Neural cell (in vitro differentiated cells): ENCODE measurements around the gene ELAC1. TPM values are rescaled to one million over a fixed set of nuclear protein-coding genes. Genes with fewer than 3 reads are reported as not detected.

ENCODE experiments used
- H2AFZ ChIP-seq: fragments of 200-600, 300-800 bp; sonication (generic), shearing (Covaris generic); 2 replicates; pipeline ENCODE4 v1.6.0; 2014; ENCODE audit warnings: low read depth, mild to moderate bottlenecking, antibody characterized with exemption, low read length, moderate library complexity
- H3F3A ChIP-seq: fragments of 200-600 bp; shearing (Covaris generic); 2 replicates; pipeline ENCODE4 v1.6.1; 2016; ENCODE audit warnings: mild to moderate bottlenecking, moderate library complexity, mixed read lengths, antibody characterized with exemption, low read length; ENCODE audit not compliant: insufficient read depth, poor library complexity, severe bottlenecking
- H3K27ac ChIP-seq: fragments of 200-600, 300-800 bp; sonication (generic), shearing (Covaris generic); 2 replicates; pipeline ENCODE4 v1.5.1; 2014; ENCODE audit warnings: mild to moderate bottlenecking, low read length, moderate library complexity
- H3K27me3 ChIP-seq: fragments of 300-800, 200-600 bp; sonication (generic), shearing (Covaris generic); 2 replicates; pipeline ENCODE4 v1.6.0; 2014; ENCODE audit warnings: mild to moderate bottlenecking, low read depth, low read length, moderate library complexity; ENCODE audit not compliant: insufficient read depth
- H3K36me3 ChIP-seq: fragments of 300-800, 200-600 bp; sonication (generic), shearing (Covaris generic); 2 replicates; pipeline ENCODE4 v1.5.1; 2014; ENCODE audit warnings: mild to moderate bottlenecking, antibody characterized with exemption, low read length, moderate library complexity; ENCODE audit not compliant: insufficient read depth
- H3K4me2 ChIP-seq: fragments of 300-800, 200-600 bp; sonication (generic), shearing (Covaris generic); 2 replicates; pipeline ENCODE4 v1.6.0; 2014; ENCODE audit warnings: mild to moderate bottlenecking, low read length
- H3K4me3 ChIP-seq: fragments of 300-800, 200-600 bp; sonication (generic), shearing (Covaris generic); 2 replicates; pipeline ENCODE4 v1.5.1; 2014; ENCODE audit warnings: mild to moderate bottlenecking, low read length, moderate library complexity
- H3K79me2 ChIP-seq: fragments of 200-600 bp; shearing (Covaris generic); replicated peaks from 2 replicates; pipeline ENCODE4 v1.6.0; 2014; ENCODE audit warnings: mild to moderate bottlenecking, low read length, moderate library complexity; ENCODE audit not compliant: insufficient read depth
- H3K9ac ChIP-seq: fragments of 300-800, 200-600 bp; sonication (generic), shearing (Covaris generic); 2 replicates; pipeline ENCODE4 v1.6.1; 2016; ENCODE audit warnings: mild to moderate bottlenecking, low read length, mixed read lengths
- H3K9me2 ChIP-seq: fragments of 200-600 bp; shearing (Covaris generic); 2 replicates; pipeline ENCODE4 v1.6.1; 2016; ENCODE audit warnings: mild to moderate bottlenecking, low read length, mixed read lengths; ENCODE audit not compliant: insufficient read depth
- H3K9me3 ChIP-seq: fragments of 200-600, 300-800 bp; sonication (generic), shearing (Covaris generic); 2 replicates; pipeline ENCODE4 v1.6.1; 2016; ENCODE audit warnings: mild to moderate bottlenecking, mixed run types, low read length, moderate library complexity, mixed read lengths
- H4K20me1 ChIP-seq: fragments of 200-600 bp; shearing (Covaris generic); 2 replicates; pipeline ENCODE4 v1.6.1; 2016; ENCODE audit warnings: mild to moderate bottlenecking, mixed run types; ENCODE audit not compliant: insufficient read depth
- CTCF ChIP-seq: fragments of 450-650 bp; IDR thresholded peaks from 2 replicates; pipeline ENCODE4 v1.5.1; 2014; ENCODE audit warnings: antibody characterized with exemption, mild to moderate bottlenecking, moderate library complexity; ENCODE audit not compliant: poor library complexity, severe bottlenecking
- EP300 ChIP-seq: fragments of 450-650 bp; conservative IDR thresholded peaks from 2 replicates; pipeline ENCODE4 v1.6.1; 2014; ENCODE audit warnings: antibody characterized with exemption, mild to moderate bottlenecking, moderate library complexity; ENCODE audit not compliant: poor library complexity, severe bottlenecking
- EZH2 ChIP-seq: fragments of 200-600, 300-800 bp; shearing (Covaris generic), sonication (generic); IDR thresholded peaks from 2 replicates; pipeline ENCODE4 v1.6.1; 2014; ENCODE audit warnings: antibody characterized with exemption, low read length, borderline replicate concordance, mild to moderate bottlenecking; ENCODE audit not compliant: insufficient read depth, poor library complexity, severe bottlenecking
- MXI1 ChIP-seq: fragments of 450-650 bp; conservative IDR thresholded peaks from 2 replicates; pipeline ENCODE4 v1.6.1; 2014; ENCODE audit warnings: antibody characterized with exemption, mild to moderate bottlenecking; ENCODE audit not compliant: poor library complexity, severe bottlenecking
- POLR2AphosphoS5 ChIP-seq: IDR thresholded peaks from 2 replicates; pipeline ENCODE4 v1.6.1; 2012
- RAD21 ChIP-seq: fragments of 450-650 bp; conservative IDR thresholded peaks from 2 replicates; pipeline ENCODE4 v1.6.1; 2014; ENCODE audit warnings: antibody characterized with exemption, mild to moderate bottlenecking, moderate library complexity
- REST ChIP-seq: IDR thresholded peaks from 2 replicates; pipeline ENCODE4 v1.6.1; 2012; ENCODE audit warnings: borderline replicate concordance
- SMC3 ChIP-seq: fragments of 450-650 bp; conservative IDR thresholded peaks from 2 replicates; pipeline ENCODE4 v1.6.1; 2014; ENCODE audit warnings: antibody characterized with exemption, mild to moderate bottlenecking, moderate library complexity; ENCODE audit not compliant: poor library complexity
- TAF1 ChIP-seq: IDR thresholded peaks from 2 replicates; pipeline ENCODE4 v1.6.1; 2012; ENCODE audit warnings: low read depth
- polyA plus RNA-seq: library from polyadenylated mRNA; depleted of rRNA; stranded (reverse); fragments of >200 nt; gene quantifications from 2 replicates; pipeline ENCODE4 v1.2.3, GENCODE V29; 2014

The ELAC1 gene
- polyA plus RNA-seq, 1 donor from 2014 or later: 20.6 TPM

- TF ChIP-seq REST: no peak
Observed at GRCh38 chr18:50937183-50937582, 30.7 kb upstream of the ELAC1 start (continued).

- no peak overlapping the region for H2AFZ ChIP-seq
- H3K27me3 ChIP-seq: no peaks in the 10 kb centered on the region
- H3K9me3 ChIP-seq: no peaks in the 10 kb centered on the region
- no peaks in the 10 kb centered on the region for H3F3A ChIP-seq
- no peaks in the 10 kb centered on the region for H3K79me2 ChIP-seq
- peaks cover 2% of the 10 kb centered on the region for H3K36me3 ChIP-seq
- no peaks in the 10 kb centered on the region for H3K9me2 ChIP-seq
- H3K27ac ChIP-seq: no peak overlapping the region
- no peak overlapping the region for H3K4me2 ChIP-seq
- no peak overlapping the region for H3K9ac ChIP-seq
- H3K4me3 ChIP-seq: no peak overlapping the region
- TF ChIP-seq EP300 (no peak), REST (no peak), RAD21 (no peak), CTCF (no peak), MXI1 (no peak), EZH2 (no peak), TAF1 (no peak), SMC3 (no peak), POLR2AphosphoS5 (no peak)
- H4K20me1 ChIP-seq: no peaks in the 10 kb centered on the region
Observed at GRCh38 chr18:50938912-50939311, 28.9 kb upstream of the ELAC1 start.
